Mucosa of rectum (tissue), 2 donors: ENCODE data around the gene SAT2.
A peak's percentile ranks its signal among the peaks of the same experiment; 100 is the strongest.
"Not testable (repeated sequence)": the region's sequence is repeated elsewhere in the genome, so short reads cannot be mapped to it uniquely, and the experiment has no call there.

Source experiments
- H3K27ac ChIP-seq, 2 donors: one replicate each; pipeline ENCODE4 v1.7.0; 2013; ENCODE audit warnings: inconsistent platforms in 2 of 2, low read depth in 2 of 2, low read length in 2 of 2
- H3K27me3 ChIP-seq, 2 donors: one replicate each; pipeline ENCODE4 v1.7.0; 2013; ENCODE audit warnings: low read length in 2 of 2; ENCODE audit not compliant: control insufficient read depth in 2 of 2, insufficient read depth in 2 of 2
- H3K36me3 ChIP-seq, 2 donors: one replicate each; pipeline ENCODE4 v1.7.0; 2013; ENCODE audit warnings: low read length in 2 of 2; ENCODE audit not compliant: control insufficient read depth in 2 of 2, insufficient read depth in 2 of 2
- H3K4me1 ChIP-seq, 2 donors: one replicate each; pipeline ENCODE4 v1.7.0; 2013; ENCODE audit warnings: low read length in 2 of 2, mild to moderate bottlenecking in 1 of 2; ENCODE audit not compliant: control insufficient read depth in 2 of 2, insufficient read depth in 2 of 2
- H3K4me3 ChIP-seq, 2 donors: one replicate each; pipeline ENCODE4 v1.7.0; 2013; ENCODE audit warnings: low read length in 2 of 2
- H3K9ac ChIP-seq, 2 donors: one replicate each; pipeline ENCODE4 v1.7.0; 2013; ENCODE audit warnings: low read length in 2 of 2, low read depth in 1 of 2, mild to moderate bottlenecking in 1 of 2
- H3K9me3 ChIP-seq, 2 donors: one replicate each; pipeline ENCODE4 v1.7.0; 2013; ENCODE audit warnings: low read length in 2 of 2; ENCODE audit not compliant: control insufficient read depth in 2 of 2
- donor health status: healthy.
- donor health status: Normal muscosa, but diverticular disease.

The SAT2 gene

DNA sequence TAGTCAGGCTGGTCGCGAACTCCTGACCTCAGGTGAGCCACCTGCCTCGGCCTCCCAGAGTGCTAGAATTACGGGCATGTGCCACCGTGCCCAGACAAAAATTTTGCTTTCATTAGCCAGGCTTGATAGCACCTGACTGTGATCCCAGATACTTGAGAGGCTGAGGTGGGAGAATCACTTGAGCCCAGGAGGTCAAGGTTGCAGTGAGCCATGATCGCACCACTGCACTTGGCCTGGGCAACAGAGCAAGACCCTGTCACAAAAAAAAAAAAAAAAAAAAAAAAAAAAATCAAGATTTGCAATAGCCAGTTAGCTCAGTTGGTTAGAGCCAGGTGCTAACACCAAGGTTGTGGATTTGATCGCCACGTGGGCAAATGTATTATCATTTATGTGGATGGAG lies 6.8 kb downstream of the SAT2 start:
- Histone ChIP-seq H3K9me3 (no peaks in the 10 kb centered on the region), H3K9ac (no peak overlapping the region), H3K36me3 (no peaks in the 10 kb centered on the region), H3K27me3 (no peaks in the 10 kb centered on the region), H3K4me3 (no peak overlapping the region), H3K27ac (no peak overlapping the region), H3K4me1 (no peaks in the 10 kb centered on the region)

DNA sequence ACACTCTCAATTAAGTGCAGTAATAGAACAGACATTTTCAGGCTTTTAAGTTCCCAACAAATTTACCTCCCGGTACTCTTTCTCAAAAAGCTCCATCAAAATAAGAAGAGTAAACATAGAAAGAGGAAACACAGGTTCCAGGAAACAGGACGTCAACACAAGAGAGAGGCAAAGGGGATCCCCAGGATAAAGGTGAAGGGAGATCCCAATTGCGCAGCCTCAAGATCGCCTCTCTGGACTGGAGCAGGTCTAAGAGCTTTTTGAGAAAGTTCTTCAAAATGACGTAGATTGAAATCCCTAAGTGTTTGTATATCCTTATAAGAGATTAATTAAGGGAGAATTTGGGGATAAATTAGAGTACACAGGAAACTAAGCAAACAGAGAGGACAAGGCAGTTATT lies 9.0 kb downstream of the SAT2 start:
- H3K27ac ChIP-seq: no peak overlapping the region
- no peaks in the 10 kb centered on the region for H3K9me3 ChIP-seq
- no peaks in the 10 kb centered on the region for H3K27me3 ChIP-seq
- H3K9ac ChIP-seq: no peak overlapping the region
- H3K36me3 ChIP-seq: no peaks in the 10 kb centered on the region
- peaks cover 4 to 5% of the 10 kb centered on the region in 2 donors for H3K4me1 ChIP-seq
- no peak overlapping the region for H3K4me3 ChIP-seq

DNA sequence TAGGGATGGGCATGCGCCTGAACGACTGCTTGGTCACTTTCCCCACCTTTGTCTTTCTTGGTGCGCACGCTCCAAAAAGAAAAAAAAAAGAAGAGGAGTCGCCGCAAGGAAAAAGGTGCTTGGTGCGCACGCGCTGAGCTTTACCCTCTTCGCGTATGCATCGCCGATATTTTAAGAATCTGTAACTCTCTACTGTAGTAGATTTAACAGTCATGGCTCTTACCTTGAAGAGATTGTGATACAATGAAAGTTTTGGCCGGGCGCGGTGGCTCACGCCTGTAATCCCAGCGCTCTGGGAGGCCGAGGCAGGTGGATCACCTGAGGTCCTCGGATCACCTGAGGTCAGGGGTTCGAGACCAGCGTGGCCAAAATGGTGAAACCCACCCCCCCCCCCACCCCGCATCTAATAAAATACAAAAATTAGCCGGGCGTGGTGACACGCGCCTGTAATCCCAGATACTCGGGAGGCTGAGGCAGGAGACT lies 12.3 kb downstream of the SAT2 start:
- H3K27ac ChIP-seq: peak overlapping the region; percentile 84 to 90
- no peaks in the 10 kb centered on the region for H3K9me3 ChIP-seq
- H3K4me1 ChIP-seq: peaks cover 16 to 17% of the 10 kb centered on the region in 2 donors
- no peaks in the 10 kb centered on the region for H3K27me3 ChIP-seq
- H3K9ac ChIP-seq: peak overlapping the region in 1 of 2 donors; percentile 75
- peak overlapping the region; percentile 70 to 71 for H3K4me3 ChIP-seq
- peaks cover 0 to 2% of the 10 kb centered on the region in 2 donors for H3K36me3 ChIP-seq

DNA sequence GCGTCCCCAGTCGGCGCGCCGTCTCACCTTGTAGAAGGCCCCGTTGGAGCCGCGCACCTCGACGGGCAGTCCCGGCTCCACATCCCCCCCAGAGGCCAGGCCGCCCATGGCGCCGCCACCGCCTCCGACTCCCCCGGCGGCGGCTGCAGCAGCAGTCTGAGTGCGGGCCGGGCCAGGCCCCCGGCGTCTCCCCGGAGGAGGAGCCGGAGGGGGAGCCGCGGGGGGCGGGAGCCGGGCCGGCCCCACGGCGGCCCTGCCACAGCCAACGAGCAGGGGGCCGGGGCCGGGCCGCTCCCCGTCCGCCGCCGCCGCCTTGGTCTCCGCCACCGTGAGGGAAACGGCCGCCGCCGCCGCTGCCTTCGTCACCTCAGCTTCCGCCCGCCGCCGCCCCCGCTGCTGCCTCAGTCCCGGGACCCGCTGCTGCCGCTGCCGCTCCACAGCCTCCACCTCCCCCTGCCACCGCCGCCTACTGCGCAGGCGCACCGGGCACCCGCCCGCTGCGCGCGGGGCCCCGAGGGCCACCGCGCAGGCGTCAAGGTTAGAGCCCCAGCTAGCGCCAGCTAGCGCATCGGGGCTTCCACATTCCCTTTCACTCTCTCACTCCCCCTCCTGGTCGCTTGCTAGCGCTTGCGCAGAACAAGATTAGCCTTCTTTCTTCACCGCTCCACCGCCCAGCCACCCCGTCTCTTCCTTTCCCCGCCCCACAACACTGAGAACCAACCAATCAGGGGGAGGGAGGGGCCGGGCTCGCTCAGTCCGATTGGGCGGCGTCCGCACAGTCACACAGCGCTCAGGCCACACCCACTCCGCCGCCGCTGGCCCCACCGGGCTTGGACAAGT lies 13.0 kb downstream of the SAT2 start, which contains the start of gene FXR2:
Gene FXR2 (minus strand): TSS at position 473 of the 840 bp plus-strand sequence. CDS start 365 bp downstream, at position 108.
- no peaks in the 10 kb centered on the region for H3K9me3 ChIP-seq
- no peaks in the 10 kb centered on the region for H3K27me3 ChIP-seq
- H3K36me3 ChIP-seq: peaks cover 0 to 2% of the 10 kb centered on the region in 2 donors
- H3K4me3 ChIP-seq: peak within 1 kb of the TSS; percentile 81 to 90
- peak within 1 kb of the TSS; percentile 85 to 90 for H3K27ac ChIP-seq
- peak within 1 kb of the TSS; percentile 80 to 93 for H3K9ac ChIP-seq
- peaks cover 16 to 17% of the 10 kb centered on the region in 2 donors for H3K4me1 ChIP-seq

DNA sequence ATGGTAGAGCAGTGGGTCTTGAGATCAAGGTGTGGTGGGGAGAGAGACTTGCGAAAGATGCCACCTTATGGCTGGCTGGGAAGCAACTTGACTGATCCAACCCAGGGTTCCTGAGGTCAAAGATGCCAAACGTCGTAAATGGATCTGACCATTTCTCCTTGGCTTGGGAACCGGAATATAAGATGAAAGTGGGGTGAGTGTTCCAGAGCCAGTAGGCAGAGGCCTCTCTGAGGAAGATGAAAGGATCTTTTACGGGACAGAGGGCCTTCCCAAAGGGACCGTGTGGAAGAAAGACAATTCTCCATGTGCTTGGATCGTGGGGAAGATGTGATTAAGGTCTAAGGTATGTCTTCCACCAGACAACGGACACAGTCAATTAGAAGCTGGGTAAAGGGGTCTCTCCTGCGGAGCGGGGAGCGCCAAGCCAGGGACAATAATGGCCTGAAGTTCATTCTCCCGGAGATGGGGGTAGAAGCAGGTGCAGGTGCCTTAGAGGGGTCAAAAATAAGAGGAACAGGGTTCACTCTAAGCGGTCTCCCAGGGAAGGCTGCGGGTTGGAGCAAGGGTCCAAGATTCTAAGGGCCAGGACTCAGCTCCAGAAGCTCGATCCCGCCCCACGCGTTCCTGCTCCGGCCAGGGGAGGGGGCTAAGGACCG lies 13.7 kb downstream of the SAT2 start:
- Histone ChIP-seq H3K27me3 (no peaks in the 10 kb centered on the region), H3K4me3 (peak overlapping the region; percentile 81 to 90), H3K9ac (peak overlapping the region; percentile 80 to 93), H3K27ac (peak overlapping the region; percentile 85 to 90), H3K36me3 (peaks cover 0 to 2% of the 10 kb centered on the region in 2 donors), H3K4me1 (peaks cover 16 to 17% of the 10 kb centered on the region in 2 donors), H3K9me3 (no peaks in the 10 kb centered on the region)

DNA sequence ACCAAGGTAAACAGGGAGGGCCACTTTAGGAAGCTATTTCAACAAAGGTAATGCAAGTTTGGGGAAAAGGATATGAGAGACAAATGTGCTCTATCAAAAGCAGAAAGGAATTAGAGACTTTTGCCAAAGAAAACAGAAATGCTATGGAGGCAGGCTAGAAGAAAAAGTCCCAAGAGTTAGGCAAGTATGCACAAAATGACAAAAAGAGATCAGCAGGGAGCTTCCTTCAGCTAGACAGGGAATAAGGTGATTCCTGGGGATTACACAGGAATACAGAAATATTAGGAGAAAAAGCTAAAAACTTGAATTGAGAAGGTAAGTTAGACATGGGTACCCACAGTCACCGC lies 15.4 kb downstream of the SAT2 start:
- Histone ChIP-seq H3K9me3 (no peaks in the 10 kb centered on the region), H3K4me1 (peaks cover 16 to 17% of the 10 kb centered on the region in 2 donors), H3K36me3 (peaks cover 0 to 2% of the 10 kb centered on the region in 2 donors), H3K27ac (no peak overlapping the region), H3K9ac (no peak overlapping the region), H3K4me3 (no peak overlapping the region), H3K27me3 (no peaks in the 10 kb centered on the region)

DNA sequence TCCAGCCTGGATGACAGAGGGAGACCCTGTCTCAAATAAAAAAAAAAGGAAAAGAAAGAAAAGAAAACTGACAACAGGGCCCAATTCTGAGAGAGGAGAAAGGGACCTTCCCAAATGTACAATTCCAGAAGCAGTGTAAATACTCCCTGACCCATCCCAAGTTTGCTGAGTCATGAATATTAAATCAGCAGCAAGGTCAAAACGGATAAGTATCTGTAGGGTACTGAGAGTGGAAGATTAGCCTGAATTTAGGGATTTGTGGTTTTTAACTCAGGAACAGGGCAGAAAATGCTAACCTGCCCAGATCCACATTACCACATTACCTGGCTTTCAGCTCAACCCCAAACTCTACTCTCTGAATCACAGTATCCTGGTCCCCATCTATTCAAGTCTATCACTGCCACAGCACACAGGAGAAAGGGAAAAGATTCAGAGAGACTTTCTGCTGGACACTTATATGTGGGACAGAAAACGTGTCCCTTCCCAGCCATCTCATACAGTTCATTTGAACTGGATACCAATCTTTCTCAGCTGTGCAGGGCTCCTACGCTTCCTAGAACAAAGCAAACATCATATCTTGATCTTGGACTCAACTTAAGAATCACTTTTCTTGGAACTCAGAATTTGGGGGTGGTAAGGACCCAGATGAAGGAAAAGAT lies 15.9 kb downstream of the SAT2 start:
- Histone ChIP-seq H3K4me1 (peaks cover 16 to 17% of the 10 kb centered on the region in 2 donors), H3K9me3 (no peaks in the 10 kb centered on the region), H3K27ac (no peak overlapping the region), H3K9ac (no peak overlapping the region), H3K4me3 (no peak overlapping the region), H3K27me3 (no peaks in the 10 kb centered on the region), H3K36me3 (peaks cover 0 to 2% of the 10 kb centered on the region in 2 donors)

DNA sequence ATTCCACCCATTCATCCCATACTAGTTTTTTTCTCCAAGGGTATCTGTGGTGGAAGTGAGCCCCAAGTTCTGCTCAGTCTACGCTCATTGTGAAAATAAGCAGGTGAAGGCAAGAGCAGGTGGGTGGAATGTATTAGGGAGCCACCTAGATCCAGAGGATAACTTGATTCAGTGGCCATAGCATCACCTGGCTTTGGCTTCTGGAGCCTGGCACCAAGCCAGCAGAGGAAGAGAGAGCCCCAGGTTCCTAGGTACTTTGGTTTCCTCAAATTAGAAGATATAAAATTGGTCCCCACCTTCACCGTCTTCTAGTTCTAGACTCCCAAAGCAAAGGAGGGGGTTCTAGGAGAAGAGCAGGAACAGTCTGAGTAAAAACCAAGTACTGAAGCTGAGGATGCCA lies 17.0 kb downstream of the SAT2 start:
- Histone ChIP-seq H3K27ac (no peak overlapping the region), H3K9me3 (no peaks in the 10 kb centered on the region), H3K27me3 (no peaks in the 10 kb centered on the region), H3K36me3 (peaks cover 5% of the 10 kb centered on the region in 2 donors), H3K4me1 (peaks cover 16 to 17% of the 10 kb centered on the region in 2 donors), H3K4me3 (no peak overlapping the region), H3K9ac (no peak overlapping the region)

DNA sequence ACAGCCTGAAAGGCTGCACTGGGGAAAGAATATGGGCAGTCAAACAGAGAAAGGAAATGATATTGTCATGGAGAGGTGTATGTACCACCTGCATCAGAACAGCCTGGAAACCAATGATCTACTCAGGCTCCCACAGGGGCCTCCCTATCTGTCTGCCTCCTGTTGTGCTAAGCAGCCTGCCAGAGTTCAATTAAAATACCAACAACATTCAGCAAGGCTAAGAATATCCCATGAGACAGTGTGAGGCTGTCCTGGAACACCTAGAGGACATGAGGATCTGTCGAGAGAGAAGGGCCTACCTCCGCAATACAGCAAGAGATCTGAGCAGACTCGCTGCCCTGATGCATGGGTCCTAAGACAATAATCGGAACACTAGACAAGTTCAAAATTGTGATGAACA lies 21.3 kb downstream of the SAT2 start:
- no peaks in the 10 kb centered on the region for H3K27me3 ChIP-seq
- H3K36me3 ChIP-seq: peaks cover 27 to 31% of the 10 kb centered on the region in 2 donors
- no peaks in the 10 kb centered on the region for H3K9me3 ChIP-seq
- H3K4me1 ChIP-seq: no peaks in the 10 kb centered on the region
- no peak overlapping the region for H3K4me3 ChIP-seq
- H3K27ac ChIP-seq: no peak overlapping the region
- no peak overlapping the region for H3K9ac ChIP-seq

DNA sequence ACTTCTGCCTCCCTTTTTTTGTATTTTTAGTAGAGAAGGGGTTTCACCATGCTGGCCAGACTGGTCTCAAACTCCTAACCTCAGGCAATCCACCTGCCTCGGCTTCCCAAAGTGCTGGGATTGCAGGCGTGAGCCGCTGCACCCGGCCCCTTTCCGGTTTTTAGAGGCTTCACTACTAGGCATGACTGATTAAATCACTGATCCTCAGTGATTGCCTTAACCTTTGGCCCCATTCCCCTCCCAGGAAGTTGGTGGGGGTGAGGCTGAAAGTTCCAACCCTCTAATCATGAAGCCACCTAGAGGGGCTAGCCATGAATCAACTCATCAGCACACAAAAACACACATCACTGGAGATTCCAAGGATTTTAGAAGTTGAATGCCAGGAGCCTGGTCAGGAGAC lies 30.1 kb downstream of the SAT2 start:
- H3K4me1 ChIP-seq, H3K4me3 ChIP-seq, H3K27ac ChIP-seq, H3K9me3 ChIP-seq, H3K9ac ChIP-seq, H3K27me3 ChIP-seq: not testable (repeated sequence)
- peaks cover 40 to 70% of the 10 kb centered on the region in 2 donors for H3K36me3 ChIP-seq
